GM08714 (cell line): ENCODE measurements around the gene GADD45A.

ENCODE experiments used
- H3K4me3 ChIP-seq: fragments of 200-500 bp; sonication (Bioruptor generic); 2 replicates; pipeline ENCODE4 v1.5.1; 2014; ENCODE audit warnings: mild to moderate bottlenecking, low read length, inconsistent platforms
- ZNF274 ChIP-seq: IDR thresholded peaks from 2 replicates; pipeline ENCODE4 v1.6.1; 2012; ENCODE audit warnings: mild to moderate bottlenecking, low read depth, low read length

GADD45A gene

DNA sequence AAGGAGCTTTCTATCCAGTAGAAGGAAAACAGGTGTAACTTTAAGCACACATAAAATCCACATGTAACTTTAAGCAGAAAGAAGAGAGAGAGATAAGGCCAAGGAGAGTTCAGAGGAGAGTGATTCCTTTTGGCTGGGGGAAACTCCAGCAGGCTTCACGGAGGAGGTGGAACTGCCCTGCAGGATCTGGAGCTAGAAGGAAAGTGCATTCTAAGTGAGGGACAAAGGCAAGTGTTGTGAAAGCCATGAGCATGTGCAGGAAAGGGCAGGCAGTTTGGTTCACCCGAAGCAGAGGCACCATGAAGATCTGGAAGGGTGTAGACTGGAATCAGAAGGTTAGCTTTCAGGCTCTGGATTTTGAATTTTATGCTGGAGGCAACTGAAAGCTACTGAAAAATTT lies 46.3 kb downstream of the GADD45A start:
- no peak for TF ChIP-seq ZNF274
- H3K4me3 ChIP-seq = no peak overlapping the region

DNA sequence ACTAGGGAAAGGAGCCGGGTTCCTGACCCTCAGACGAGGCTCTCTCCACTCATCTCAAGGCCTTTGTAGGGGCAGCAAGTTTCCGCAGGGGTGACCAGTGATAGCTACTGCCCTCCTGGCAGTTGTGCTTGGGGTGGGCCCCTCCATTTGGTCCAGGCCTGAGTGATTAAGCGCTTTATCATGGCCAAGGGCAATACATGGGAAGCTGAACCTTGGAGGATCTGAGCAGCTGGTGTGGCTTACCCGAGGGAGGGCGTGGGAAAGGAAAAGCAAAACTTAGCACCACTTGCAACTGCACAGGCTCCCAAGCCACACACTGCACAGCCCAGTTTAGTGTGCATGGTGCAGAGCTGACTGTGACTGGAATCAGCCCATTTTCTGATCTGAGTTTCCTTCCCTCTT lies 47.8 kb downstream of the GADD45A start:
- no peak for TF ChIP-seq ZNF274

DNA sequence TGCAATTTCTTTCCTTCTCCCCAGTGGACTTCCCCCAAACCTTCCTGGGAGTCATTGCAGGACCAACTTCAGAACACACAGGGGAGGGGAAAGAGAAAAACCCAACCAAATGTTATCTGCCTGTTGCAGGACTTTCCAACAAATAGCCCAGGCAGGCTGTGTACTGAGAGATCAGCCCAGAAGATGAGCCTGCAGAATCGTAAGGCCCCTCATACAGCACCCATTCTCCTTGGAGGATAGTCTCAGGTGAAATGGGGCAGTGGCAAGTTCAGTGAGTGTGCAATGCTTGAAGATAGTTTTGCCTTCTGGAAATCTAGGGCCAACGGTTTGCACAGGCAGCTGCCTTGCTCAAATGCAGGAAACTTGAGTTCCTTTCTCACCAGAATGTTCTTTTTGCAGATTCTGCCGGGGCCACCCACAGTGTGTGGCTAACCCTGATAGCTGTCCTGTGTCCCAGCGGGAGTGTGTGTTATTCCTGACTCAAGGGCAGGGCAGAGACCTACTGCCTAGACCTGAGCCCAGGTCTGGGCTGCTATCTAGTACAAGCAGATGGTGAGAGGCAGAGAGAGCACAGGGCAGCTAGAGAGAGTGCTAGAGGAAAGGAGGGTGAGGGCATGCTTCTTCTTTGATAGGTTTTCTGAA lies 48.8 kb downstream of the GADD45A start:
- H3K4me3 ChIP-seq = no peak overlapping the region
- no peak for TF ChIP-seq ZNF274

More for the DNA sequence above, 47.8 kb downstream of the GADD45A start:
- no peak overlapping the region for H3K4me3 ChIP-seq

DNA sequence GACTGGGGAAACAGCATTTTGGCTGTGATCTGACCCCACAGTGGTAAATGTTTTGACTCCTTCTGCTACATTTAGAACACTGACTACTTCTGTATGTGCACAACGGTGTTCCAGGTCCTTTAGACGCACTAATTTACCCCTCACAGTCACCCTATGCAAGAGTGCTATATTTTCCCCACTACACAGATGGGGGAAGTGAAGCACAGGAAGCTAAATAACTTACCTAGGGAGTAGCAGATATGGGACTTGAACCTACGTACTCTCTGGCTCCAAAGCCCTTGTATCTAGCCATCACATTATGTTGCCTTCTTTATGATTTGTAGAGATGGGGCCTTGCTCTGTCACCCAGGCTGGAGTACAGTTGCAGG lies 49.3 kb downstream of the GADD45A start:
- no peak overlapping the region for H3K4me3 ChIP-seq

GRCh38 chr1:67735206-67735605 lies 50.2 kb downstream of the GADD45A start:
- TF ChIP-seq ZNF274 = no peak
- no peak overlapping the region for H3K4me3 ChIP-seq

More for the DNA sequence above, 49.3 kb downstream of the GADD45A start:
- no peak for TF ChIP-seq ZNF274

DNA sequence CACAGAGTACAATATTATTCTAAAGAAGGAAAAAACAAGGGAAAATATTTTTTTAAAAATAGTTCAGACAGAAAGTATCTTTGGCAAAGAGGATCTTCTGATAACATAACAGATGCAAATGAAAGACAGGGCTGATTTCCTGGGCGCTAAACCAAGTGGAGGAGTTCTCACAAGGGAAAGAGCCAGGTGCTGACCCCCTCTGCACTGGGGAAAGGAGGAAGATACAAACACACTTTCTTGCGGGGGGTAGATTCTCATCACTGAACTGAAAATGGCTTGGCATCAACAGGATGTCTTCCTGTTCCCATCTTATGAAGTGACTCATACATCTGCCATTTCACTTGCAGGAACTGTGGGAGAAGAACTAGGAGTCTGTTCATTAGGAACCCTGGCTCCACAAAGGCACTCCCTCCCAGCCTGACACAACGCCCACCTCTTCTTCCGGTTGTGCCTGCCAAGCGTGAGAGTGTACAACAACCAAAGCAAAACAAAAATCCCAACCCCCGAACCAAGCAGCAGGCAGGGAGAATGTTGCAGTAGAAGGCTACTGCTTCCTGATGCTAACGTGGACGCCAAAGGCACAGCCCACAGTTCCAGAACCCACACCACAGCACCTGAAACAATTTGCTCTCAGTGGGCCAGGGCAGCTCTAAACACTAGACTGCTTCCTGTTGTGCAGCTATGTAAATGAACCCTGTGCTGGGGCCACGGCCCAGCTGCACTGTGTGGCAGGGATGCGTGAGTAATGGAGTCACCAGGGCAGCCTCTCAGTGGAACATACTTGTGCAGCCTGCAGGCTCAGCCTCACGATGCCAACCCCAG lies 51.0 kb downstream of the GADD45A start:
- no peak for TF ChIP-seq ZNF274
- peak overlapping the region; percentile 15; the same call in 1 of the 2 replicates for H3K4me3 ChIP-seq

GRCh38 chr1:67736750-67737149 lies 51.7 kb downstream of the GADD45A start:
- no peak for TF ChIP-seq ZNF274
- H3K4me3 ChIP-seq = peak overlapping the region; percentile 15; the same call in 1 of the 2 replicates

- no peak overlapping the region for H3K4me3 ChIP-seq
- TF ChIP-seq ZNF274 = no peak
These were observed 52.9 kb downstream of the GADD45A start for GRCh38 chr1:67737875-67738274.
